Measurements from ENCODE around the gene CTTNBP2. TPM values are rescaled to one million over a fixed set of nuclear protein-coding genes. Genes with fewer than 3 reads are reported as not detected.
A peak's percentile ranks its signal among the peaks of the same experiment; 100 is the strongest.

CTTNBP2 gene
- total RNA-seq, 1 experiment from 2014 or later = 17.6 TPM

DNA sequence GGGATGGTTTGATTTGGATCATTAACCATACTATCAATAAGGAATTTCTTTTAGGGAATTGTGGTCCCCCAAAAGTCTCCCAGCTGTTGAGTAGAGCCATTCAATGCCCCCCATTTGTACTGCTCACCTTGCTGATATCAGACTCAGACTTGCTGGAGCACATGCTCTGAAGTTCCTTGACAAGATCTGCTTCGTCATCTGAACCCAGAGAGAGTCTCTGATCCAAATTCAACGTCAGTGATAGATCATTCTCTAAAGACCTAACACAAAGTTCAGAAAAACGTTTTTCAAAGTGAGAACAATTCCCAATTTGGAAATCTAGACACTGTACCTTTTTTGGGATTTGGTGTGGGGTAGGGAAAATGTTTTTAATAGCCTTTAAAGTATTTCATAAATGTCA lies 153.9 kb downstream of the CTTNBP2 start:
- DNase-seq = no peak
- Histone ChIP-seq H3K14ac (ENCODE audit: insufficient read depth, low read length) (no peak overlapping the region), H4K91ac (ENCODE audit: insufficient read length, low read depth, low read length) (no peak overlapping the region), H3K27ac (ENCODE audit: insufficient read length, low read depth, low read length) (no peak overlapping the region), H3K4ac (ENCODE audit: low read depth, low read length) (no peak overlapping the region), H2BK20ac (ENCODE audit: low read depth, low read length, poor library complexity, severe bottlenecking) (no peak overlapping the region), H4K5ac (ENCODE audit: insufficient read length, low read depth, low read length) (no peak overlapping the region), H2BK12ac (ENCODE audit: insufficient read length, low read depth, low read length) (no peak overlapping the region), H3K23me2 (ENCODE audit: insufficient read length, low read depth, low read length, poor library complexity, severe bottlenecking) (no peaks in the 10 kb centered on the region), H3K9me3 (ENCODE audit: control insufficient read depth, low read depth, low read length) (no peaks in the 10 kb centered on the region), H3T11ph (ENCODE audit: low read length) (no peak overlapping the region), H2AFZ (ENCODE audit: low read length) (no peak overlapping the region), H4K8ac (replicated peaks; ENCODE audit: insufficient read length, low read depth, low read length) (no peak overlapping the region), H3K79me2 (ENCODE audit: insufficient read depth, low read length) (no peaks in the 10 kb centered on the region), H3K4me2 (ENCODE audit: insufficient read depth, insufficient read length, low read length) (no peak overlapping the region), H3K79me1 (ENCODE audit: insufficient read depth, low read depth, low read length, poor library complexity, severe bottlenecking) (no peaks in the 10 kb centered on the region), H3K18ac (ENCODE audit: insufficient read length, low read depth, low read length) (no peak overlapping the region), H3K56ac (ENCODE audit: insufficient read length, low read depth, low read length) (no peak overlapping the region), H2BK5ac (ENCODE audit: insufficient read length, low read length) (no peak overlapping the region), H3K9ac (ENCODE audit: extremely low read depth, insufficient read length, low read length) (no peak overlapping the region), H4K20me1 (ENCODE audit: control insufficient read depth, insufficient read depth, insufficient read length) (no peaks in the 10 kb centered on the region), H3K23ac (ENCODE audit: insufficient read length, low read depth, low read length) (no peak overlapping the region), H2AK5ac (ENCODE audit: insufficient read length, low read length) (no peak overlapping the region), H3K4me1 (ENCODE audit: insufficient read depth, low read length) (no peaks in the 10 kb centered on the region), H2BK120ac (ENCODE audit: low read depth, low read length, poor library complexity, severe bottlenecking) (no peak overlapping the region), H2BK15ac (ENCODE audit: low read depth, low read length) (no peak overlapping the region), H3K27me3 (ENCODE audit: insufficient read depth, low read length) (no peaks in the 10 kb centered on the region)
- peak overlapping the region in 1 of 3 experiments; percentile 78; a peak in 1 of 7 replicates for H3K27ac Mint-ChIP-seq
- peaks cover 0 to 4% of the 10 kb centered on the region in 2 experiments; a peak in 2 of 4 replicates for H3K4me1 Mint-ChIP-seq
- no peaks in the 10 kb centered on the region for H3K27me3 Mint-ChIP-seq (ENCODE audit: low read depth)
- H3K9me3 Mint-ChIP-seq = no peaks in the 10 kb centered on the region
- no peak overlapping the region for H3K4me3 Mint-ChIP-seq
- TF ChIP-seq, protein P1, sequence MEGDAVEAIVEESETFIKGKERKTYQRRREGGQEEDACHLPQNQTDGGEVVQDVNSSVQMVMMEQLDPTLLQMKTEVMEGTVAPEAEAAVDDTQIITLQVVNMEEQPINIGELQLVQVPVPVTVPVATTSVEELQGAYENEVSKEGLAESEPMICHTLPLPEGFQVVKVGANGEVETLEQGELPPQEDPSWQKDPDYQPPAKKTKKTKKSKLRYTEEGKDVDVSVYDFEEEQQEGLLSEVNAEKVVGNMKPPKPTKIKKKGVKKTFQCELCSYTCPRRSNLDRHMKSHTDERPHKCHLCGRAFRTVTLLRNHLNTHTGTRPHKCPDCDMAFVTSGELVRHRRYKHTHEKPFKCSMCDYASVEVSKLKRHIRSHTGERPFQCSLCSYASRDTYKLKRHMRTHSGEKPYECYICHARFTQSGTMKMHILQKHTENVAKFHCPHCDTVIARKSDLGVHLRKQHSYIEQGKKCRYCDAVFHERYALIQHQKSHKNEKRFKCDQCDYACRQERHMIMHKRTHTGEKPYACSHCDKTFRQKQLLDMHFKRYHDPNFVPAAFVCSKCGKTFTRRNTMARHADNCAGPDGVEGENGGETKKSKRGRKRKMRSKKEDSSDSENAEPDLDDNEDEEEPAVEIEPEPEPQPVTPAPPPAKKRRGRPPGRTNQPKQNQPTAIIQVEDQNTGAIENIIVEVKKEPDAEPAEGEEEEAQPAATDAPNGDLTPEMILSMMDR (conservative IDR thresholded peaks at IDR 0.05) = no peak
- peaks cover 2 to 42% (median 19%) of the 10 kb centered on the region in 3 experiments; a peak in 5 of 7 replicates for H3K36me3 Mint-ChIP-seq (ENCODE audit: insufficient read depth in 1 of 3, low read depth in 3 of 3)
- WGBS (ENCODE audit: extremely low coverage, insufficient read length, low lambda C conversion rate) = no CpG with 5 or more reads among the region's 3 CpGs
